NCI-H1105 (cell line): ENCODE measurements around the gene DDI2.
"Not testable (repeated sequence)": the region's sequence is repeated elsewhere in the genome, so short reads cannot be mapped to it uniquely, and the experiment has no call there.

ENCODE experiments used
- DNase-seq: peaks from one replicate; lab custom pipeline; 2025; lab: John Stamatoyannopoulos, UW

The DDI2 gene

DNA sequence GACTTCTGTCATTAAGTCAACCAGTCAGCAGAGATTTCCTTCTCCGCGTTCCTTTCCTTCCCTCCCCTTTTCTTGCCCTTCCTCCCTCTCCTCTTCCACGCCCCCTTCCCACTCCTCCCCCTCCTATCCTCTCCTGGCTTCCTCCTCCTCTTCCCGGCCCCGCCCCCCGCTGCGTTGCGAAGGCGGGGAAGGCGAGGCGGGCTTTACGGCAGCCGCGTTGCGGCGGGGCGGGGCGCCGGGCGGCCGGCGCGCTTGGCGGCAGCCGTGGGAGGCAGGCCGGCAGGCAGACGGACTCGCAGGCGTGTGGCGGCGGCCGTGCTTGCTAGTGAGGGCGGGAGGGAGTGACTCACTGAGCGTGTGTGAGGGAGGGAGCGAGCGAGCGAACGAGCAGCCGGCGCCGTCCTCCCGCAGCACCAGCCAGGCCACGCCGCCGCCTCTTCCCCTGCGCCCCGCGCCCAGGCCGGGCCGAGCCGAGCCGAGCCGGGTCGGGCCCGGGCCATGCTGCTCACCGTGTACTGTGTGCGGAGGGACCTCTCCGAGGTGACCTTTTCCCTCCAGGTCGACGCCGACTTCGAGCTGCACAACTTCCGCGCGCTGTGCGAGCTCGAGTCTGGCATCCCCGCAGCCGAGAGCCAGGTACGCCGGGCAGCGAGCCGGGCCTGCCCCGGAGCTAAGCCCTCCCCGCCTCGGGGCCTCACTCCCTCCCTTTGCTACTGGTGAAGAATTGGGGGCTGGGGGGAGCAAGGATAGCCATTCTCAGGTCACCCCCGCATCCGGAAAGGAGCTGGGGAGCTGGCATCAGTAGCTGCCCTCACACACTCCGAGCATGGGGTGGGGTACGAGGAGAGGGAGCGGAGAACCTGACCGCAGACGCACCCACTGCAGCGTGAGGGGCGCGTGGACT, at the start of gene DDI2:
DDI2 (plus strand) TSS at position 286 of the 904 bp plus-strand sequence; CDS start at position 499, 213 bp downstream.
- DNase-seq = peak; percentile 94

DNA sequence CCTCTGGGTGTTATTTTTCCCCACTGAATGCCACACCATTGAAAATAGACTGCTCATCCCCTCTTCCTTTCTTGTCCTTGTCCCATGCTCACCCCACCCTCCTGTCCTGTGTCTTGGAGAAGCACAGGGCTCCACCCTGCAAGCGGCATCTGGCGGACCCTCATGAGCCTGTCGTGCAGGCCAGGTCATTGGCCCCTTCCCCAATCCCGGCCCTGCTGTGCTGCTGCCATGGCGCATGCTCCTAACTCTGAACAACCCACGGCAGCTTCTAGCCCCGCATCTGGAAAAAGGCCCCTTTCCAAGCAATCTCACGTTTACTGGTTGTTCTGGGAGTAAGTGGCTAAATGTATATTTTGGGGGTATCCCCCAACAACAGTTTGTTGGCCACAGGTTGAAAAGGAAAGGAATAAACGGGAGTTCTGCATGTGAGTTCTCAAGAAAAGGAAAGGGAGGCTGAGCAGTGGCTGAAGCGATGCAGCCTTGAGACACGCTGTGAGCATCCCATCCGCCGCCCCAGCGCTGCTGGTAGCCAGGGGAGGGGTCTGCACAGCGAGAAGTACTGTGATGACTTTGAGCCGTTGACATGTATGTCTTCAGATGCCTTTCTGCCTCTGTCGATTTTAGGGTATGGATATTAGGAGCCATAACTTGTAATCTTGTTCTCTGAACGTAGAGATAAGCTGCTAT, 48.7 kb upstream of the DDI2 start:
- no peak for DNase-seq

- no peak for DNase-seq
Measured at GRCh38 chr1:15570861-15571260, 46.4 kb upstream of the DDI2 start.

DNA sequence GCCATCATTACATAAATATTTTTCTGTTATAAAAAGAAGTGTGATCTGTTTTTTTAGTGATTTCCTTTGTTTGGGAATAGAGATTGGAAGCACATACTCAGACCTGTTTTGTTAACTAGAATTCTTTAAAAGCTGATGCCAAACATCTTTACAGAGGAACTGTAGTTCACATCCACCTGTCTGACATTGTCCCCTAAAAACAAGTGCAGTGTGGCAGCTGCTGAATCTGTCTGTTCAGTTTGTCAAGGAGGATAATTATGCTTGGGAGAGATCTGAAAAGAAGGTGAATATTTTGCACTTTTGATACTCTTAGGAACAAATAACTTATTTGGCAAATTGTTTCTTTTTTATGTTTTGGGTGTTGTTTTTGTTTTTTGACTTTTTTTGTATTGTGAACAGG, 46.0 kb upstream of the DDI2 start:
- DNase-seq = peak; percentile 8

DNA sequence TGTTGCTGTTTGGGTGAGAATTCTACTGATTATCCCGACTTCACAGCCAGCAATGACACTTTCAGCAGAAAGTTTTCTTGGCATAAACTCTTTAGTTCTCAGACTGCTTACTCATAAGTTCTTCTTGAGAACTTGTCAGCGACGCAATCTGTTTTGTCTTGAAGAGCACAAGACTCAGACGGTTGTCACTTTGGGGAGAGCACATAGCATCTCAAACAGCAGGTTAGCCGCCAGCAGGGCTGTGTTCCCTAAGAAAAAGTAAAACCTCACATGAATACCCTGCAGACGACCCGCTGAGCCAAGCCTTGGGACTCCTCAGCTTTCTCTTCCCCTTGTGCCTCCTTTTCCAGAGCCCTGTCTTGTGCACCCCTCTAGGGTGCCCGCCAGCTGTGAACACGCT, 43.8 kb upstream of the DDI2 start:
- no peak for DNase-seq

GRCh38 chr1:15574741-15575140, 42.5 kb upstream of the DDI2 start:
- DNase-seq = no peak

DNA sequence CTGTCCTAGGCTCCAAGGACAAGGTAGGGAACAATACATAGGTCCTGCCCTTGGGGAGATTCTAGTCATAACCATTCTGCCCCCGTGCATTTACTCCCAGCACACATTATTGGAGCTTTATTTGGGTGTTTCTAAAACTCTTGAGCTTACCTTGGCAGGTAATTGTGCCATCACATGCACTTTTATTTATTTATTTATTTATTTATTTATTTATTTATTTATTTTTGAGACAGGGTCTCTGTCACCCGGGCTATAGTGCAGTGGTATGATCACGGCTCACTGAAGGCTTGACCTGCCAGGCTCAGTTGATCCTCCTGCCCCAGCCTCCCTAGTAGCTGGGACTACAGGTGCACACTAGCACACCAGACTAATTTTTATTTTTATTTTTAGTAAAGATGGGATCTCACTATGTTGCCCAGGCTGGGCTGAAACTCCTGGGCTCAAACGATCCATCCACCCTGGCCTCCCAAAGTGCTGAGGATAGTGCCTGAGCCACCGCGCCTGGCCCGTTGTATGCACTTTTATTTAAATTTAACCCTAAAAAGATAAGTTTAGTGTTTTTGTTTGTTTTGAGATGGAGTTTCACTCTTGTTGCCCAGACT, 41.6 kb upstream of the DDI2 start:
- no peak for DNase-seq

- DNase-seq = no peak
Measured at GRCh38 chr1:15577691-15578090, 39.6 kb upstream of the DDI2 start.

- DNase-seq = no peak
Measured at GRCh38 chr1:15578921-15579682, 38.2 kb upstream of the DDI2 start.

- DNase-seq = no peak
Measured at GRCh38 chr1:15579683-15580047, 37.6 kb upstream of the DDI2 start.

DNA sequence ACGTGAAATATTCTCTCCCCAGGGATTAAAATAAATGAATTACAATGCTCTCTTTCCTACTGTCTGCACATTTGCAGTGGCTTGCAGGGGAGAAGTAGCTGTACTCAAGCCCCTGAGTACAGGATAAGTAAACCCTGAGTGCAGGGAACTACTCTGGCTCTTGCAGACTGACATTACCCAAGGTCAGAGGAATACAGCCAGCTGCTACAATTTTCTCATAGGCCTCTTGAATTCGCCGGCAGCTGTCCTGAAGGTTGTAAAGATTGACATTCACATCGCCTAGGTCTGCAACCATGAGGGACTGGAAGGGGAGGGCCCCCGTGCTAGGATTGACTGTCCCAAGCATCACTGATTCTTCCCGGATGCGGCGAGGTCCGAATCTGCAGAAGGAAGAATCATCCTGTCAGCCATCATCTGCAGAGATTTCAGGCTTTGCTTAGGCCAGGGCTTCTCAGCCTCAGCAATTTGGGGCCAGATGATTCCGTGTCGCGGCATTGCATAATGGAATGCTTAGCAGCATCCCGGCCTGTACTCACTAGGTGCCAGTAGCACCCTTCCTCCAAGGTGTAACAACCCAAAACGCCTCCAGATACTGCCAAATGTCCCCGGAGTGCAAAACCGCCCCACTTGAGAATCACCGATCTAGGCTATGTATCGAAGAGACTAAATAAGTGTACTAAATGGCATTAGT, 34.1 kb upstream of the DDI2 start:
- no peak for DNase-seq

DNA sequence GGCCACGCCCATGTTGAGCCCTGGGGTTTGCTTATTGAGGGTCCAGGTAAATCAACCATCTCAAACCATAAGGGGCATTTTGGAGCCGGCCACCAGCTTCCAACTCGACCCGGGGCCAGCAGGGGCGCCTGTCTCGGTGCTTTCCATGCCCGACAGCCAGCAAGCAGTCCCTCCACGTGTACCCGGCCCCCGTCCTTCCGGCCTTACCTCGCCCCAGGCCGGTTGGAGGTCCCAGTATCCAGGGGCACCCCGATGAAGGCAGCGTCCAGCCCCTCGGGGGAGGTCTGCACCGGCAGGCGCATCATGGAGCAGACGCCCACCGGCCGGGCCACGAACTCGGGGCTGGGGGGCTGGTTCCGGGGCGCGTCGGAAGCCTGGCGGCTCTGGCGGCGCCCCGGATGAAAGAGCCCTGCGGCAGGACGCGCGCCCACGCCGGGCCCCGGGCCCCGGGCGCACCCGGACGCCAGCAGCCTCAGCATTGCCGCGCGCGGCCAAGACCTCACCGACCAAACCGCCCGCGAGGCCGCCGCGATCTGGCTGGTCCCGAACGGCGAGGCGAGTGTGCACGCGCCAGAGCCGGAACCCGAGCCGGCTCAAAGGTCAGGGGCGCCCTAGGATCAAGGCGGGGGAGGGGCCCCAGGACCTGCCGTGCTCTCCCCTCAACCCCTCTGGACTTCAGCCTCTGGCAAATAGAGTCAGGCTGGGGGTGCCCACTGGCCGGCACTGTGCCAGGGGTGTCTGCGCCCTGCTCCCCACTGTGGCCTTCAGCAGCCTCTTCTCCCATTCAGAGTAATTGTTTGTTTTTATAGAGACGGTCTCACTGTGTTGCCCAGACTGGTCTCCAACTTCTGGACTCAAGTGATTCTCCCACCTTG, 32.5 kb upstream of the DDI2 start, which contains the start of gene AGMAT:
AGMAT (minus strand) TSS at position 563 of the 875 bp plus-strand sequence; CDS start at position 479, 84 bp downstream.
- DNase-seq = no peak

DNA sequence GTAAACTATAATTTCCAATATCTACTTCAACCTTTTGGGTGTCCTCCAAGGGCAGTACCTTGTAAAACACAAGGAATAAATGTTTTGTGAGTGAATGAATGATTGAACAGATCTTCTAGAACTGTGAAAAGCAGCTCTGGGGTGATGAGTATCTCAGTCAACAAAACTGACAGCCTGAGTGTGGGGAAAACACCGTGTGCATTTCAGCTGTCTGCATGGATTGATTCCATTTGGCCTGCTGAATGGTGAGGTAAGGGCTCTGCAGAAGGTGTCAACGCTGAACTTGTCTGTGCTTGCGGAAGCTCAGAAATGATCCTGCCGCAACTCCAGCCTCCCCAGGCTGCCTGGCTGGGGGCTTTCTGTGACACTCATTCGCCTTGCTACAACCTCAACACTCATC, 25.0 kb upstream of the DDI2 start:
- DNase-seq = peak; percentile 5

DNA sequence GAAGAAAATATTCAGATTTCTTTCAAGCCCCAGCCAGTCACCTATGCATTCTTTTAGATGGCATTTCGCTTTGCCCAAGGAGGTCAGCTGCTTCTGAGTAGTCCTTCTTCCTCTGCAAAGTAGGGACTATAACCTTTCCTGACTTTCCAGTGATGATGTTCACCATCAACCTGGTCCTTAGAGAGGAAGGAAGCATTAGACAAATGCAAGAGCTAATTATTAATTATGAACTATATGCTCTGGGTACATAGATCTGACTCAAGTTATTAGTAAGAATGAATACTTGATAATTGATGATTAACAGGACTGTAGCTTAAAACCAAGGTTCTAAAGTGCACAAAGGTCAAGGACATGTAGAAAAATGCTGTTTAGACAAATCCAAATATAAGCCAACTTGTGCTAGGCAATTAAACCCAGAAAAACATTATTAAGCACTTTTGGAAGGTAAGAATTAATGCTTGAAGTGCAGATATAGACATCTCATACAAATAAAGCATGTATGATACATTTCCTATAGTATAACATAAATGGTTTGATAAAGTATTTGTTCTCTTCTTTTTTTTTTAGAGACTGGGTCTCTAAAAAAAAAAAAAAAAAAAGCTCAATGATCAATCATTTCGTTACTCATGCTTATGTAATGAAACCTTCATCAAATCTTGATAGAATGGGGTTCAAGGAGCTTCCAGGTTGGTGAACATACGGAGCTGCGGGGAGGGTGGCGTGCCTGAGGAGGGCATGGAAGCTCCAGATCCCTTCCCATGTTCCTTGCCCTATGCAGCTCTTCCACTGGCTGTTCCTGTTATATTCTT, 21.2 kb upstream of the DDI2 start:
- no peak for DNase-seq

DNA sequence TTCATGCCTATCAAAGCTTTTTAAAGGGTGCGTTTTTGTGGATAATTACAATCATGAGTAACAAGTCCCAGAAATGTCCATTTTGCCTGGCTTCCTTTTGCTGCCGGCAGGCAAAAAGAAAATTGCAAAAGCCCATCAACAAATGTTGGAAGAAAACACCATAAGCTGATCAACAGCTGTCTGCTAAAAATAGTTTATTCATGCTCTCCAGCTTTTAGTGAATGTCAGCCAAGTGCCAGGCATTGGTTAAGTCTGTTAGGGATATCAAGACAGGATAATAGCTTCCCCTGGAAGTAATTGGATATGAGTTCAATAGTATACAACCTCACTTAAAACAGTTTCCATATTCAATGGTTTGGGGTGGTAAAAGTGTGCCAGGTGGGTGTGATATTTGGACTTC, 18.8 kb upstream of the DDI2 start:
- no peak for DNase-seq

- DNase-seq = peak; percentile 98
Measured at GRCh38 chr1:15603050-15603965, 13.9 kb upstream of the DDI2 start.

- DNase-seq = not testable (repeated sequence)
Measured at GRCh38 chr1:15603966-15604282, 13.3 kb upstream of the DDI2 start.

DNA sequence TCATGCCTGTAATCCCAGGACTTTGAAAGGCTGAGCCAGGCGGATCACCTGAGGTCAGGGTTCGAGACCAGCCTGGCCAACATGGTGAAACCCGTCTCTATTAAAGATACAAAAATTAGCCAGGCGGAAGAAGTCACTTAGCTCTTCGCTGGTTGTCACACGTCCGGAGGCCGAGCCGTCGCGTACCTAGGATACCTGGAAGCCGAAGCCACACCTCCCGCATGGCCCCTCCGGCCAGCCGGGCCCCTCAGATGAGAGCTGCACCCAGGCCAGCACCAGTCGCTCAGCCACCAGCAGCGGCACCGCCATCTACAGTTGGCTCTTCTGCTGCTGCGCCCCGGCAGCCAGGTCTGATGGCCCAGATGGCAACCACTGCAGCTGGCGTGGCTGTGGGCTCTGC, 12.9 kb upstream of the DDI2 start:
- DNase-seq = not testable (repeated sequence)
